ENCODE results near the gene THSD4.

The THSD4 gene

DNA sequence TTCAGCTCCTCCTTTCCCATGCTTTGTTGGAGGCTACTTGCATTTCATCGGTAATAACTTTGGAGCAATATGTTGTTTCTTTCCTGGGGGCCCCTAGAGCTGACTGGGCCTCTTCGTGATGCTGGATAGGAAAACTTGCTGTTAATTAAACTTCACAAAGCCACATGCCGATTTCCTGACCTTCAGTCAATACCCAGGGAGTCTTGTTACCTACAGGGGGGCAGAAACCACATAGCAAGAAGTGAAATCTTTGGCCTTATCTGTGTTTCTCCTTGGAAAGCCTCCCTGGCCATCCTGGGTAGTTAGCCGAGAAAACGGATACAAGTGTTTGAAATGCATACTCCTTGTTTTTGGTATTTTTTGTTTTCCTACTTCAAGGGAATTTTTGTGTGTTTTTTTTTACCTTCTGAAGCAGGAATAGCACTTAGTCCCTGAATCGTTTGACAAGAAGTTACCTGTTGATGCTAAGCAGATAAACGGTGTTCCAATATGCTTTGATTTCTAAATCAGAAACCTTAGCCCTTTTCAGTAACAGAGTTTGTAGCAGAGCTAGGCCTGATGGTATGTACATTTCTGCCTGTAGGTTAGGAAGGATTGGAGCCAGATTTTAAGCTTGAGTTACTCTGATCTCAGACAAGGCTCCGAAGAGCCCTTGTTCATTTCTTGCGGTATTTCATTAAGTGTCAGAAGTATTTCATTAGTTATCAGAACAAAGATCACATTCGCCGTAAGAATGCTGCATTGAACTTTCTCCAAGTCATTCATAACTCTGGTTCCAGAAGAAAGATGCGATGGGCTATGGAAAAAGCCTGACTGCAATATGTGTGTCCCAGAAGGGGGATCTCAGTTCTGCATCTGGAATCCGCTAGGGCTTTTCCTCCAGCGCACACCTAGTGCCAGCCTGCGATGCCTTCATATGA, 111.5 kb downstream of the THSD4 start:
- TF ChIP-seq, protein P1, sequence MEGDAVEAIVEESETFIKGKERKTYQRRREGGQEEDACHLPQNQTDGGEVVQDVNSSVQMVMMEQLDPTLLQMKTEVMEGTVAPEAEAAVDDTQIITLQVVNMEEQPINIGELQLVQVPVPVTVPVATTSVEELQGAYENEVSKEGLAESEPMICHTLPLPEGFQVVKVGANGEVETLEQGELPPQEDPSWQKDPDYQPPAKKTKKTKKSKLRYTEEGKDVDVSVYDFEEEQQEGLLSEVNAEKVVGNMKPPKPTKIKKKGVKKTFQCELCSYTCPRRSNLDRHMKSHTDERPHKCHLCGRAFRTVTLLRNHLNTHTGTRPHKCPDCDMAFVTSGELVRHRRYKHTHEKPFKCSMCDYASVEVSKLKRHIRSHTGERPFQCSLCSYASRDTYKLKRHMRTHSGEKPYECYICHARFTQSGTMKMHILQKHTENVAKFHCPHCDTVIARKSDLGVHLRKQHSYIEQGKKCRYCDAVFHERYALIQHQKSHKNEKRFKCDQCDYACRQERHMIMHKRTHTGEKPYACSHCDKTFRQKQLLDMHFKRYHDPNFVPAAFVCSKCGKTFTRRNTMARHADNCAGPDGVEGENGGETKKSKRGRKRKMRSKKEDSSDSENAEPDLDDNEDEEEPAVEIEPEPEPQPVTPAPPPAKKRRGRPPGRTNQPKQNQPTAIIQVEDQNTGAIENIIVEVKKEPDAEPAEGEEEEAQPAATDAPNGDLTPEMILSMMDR (IDR thresholded peaks at IDR 0.05; ENCODE audit: low read length, missing control alignments): no peak
- DNase-seq (ENCODE audit: low read depth): no peak
- H3K4me3 ChIP-seq (replicated peaks; ENCODE audit: low read depth, low read length): no peak overlapping the region

DNA sequence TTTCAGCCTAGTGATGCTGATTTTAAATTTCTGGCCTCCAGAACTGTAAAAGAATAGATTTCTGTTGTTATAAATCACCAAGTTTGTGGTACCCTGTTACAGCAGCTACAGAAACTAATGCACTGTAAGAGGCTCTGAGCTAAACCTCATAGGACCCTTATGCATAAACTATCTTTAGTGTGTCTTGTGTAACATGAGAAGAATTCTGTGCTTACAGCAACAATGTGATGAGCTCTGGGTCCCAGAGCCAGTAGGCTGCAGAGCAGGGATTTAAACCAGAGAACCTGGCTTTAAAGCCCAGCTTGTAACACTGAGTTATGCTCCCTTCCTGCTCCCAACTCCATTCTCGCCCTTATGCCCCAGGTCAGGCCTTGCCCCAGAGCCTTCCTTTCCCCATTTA, 113.1 kb downstream of the THSD4 start:
- H3K4me3 ChIP-seq (replicated peaks; ENCODE audit: low read depth, low read length): no peak overlapping the region
- no peak for DNase-seq (ENCODE audit: low read depth)
- TF ChIP-seq, protein P1 (IDR thresholded peaks at IDR 0.05; ENCODE audit: low read length, missing control alignments): no peak

DNA sequence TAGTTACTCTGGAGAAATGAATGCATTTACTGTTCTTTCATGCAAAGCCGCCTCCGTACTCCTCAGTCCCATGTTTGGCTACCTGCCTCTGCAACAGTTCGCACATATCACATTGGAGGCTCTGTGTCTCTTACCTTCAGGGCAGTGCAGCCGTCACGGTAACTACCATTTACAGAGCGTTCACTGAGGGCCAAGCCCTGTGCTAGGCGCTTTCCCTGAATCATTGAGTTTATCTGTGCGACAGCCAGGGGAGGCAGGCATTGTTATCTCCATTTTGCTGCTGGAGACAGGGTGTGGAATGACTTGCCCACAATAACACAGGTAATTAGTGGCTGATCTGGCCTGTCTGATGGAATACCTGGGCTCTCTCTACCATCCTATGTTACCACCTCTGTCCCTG, 115.0 kb downstream of the THSD4 start:
- DNase-seq (ENCODE audit: low read depth): no peak
- TF ChIP-seq, protein P1 (IDR thresholded peaks at IDR 0.05; ENCODE audit: low read length, missing control alignments): no peak
- H3K4me3 ChIP-seq (replicated peaks; ENCODE audit: low read depth, low read length): no peak overlapping the region

DNA sequence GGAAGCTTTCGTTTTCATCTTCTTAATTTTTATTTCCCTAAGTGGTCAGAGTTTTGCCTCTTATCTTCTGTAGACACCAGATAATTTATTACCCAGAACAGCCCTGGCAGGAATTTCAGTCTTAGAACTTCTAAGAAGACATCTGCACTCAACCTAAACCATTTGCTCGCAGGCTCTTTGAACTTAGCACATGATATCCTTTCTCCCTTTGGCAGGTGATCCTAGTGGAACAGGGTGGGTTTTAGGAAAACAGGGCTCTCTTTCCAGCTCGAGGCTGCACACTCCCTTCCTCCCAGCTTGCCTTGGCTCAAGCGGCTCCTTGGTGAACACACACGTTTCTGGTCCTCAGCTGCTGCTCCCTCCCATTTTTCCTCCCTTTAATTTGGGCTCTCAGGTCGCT, 116.5 kb downstream of the THSD4 start:
- TF ChIP-seq, protein P1 (IDR thresholded peaks at IDR 0.05; ENCODE audit: low read length, missing control alignments): no peak
- H3K4me3 ChIP-seq (replicated peaks; ENCODE audit: low read depth, low read length): no peak overlapping the region
- DNase-seq (ENCODE audit: low read depth): no peak

DNA sequence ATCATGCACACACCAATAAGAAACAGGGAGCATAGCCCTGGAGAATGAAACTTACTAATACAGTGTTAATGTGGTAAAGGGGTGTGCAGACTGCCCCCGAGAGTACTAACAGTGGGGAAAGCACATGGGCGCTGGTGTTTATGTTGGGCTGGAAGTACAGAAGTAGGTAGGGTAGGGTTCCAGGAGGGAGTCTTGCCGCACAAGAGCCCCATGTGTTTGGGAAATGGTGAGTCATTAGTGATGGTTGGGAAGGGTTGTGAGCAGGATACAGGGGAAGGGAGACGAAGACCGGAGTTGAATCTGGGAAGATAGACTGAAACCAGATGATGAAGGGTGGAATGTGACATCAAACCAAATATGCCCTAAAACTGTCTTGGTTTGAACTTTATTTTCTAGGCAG, 117.1 kb downstream of the THSD4 start:
- TF ChIP-seq, protein P1 (IDR thresholded peaks at IDR 0.05; ENCODE audit: low read length, missing control alignments): no peak
- no peak for DNase-seq (ENCODE audit: low read depth)
- no peak overlapping the region for H3K4me3 ChIP-seq (replicated peaks; ENCODE audit: low read depth, low read length)

DNA sequence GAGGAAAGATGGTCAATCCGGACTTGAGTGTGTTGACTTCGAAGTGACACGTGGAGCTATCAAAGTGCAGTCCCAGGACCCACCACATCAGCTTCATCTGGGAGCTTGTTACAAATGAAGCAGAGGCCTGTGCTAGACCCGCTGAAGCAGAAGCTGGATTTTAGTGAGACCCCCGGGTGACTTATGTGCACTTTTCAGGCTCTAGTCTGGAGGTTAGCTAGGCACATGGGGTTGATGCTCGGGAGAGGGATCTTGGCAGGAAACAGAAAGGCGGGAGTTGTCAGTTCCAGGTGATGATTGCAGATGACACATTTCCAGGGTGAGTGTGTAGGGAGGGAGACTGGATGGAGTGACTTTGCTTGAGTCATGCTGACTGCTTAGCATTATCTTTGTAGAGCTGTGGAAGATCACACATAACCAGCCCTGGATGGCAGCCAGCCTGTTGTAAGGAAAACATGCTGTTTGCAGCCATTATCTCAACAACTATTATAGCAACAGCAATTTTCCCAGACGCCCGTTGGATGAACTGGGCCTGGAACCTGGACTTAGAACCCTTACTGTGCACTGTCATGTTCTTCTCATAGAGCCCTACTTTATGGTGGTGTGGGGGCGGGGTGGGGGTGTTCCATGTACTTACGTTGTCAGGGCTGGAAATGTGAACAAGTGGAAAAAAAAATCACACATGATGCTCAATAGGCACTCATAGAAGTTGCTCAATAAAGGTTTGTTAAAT, 122.4 kb downstream of the THSD4 start:
- TF ChIP-seq, protein P1 (IDR thresholded peaks at IDR 0.05; ENCODE audit: low read length, missing control alignments): no peak
- peak; percentile 97 for DNase-seq (ENCODE audit: low read depth)
- no peak overlapping the region for H3K4me3 ChIP-seq (replicated peaks; ENCODE audit: low read depth, low read length)

All from fibroblast of pulmonary artery (primary cell).